Astrocyte (in vitro differentiated cells and primary cell): ENCODE measurements around the gene TPRG1. TPM values are rescaled to one million over a fixed set of nuclear protein-coding genes. Genes with fewer than 3 reads are reported as not detected.

ENCODE experiments used
- DNase-seq: peaks from one replicate; pipeline ENCODE4 v3.0.0-alpha.2; 2010; ENCODE audit warnings: low read depth
- FAIRE-seq: peaks from 2 replicates; lab custom pipeline; 2011; peaks lifted over from hg19 to GRCh38; lab: Jason Lieb, UNC
- H2AFZ ChIP-seq: 2 replicates; pipeline ENCODE4 v1.6.0; 2012; ENCODE audit warnings: low read depth, low read length, inconsistent platforms
- H3K27ac ChIP-seq: 2 replicates; pipeline ENCODE4 v1.5.1; 2011; ENCODE audit warnings: low read depth, low read length, inconsistent platforms
- H3K27me3 ChIP-seq: 2 replicates; pipeline ENCODE4 v1.6.0; 2011; ENCODE audit warnings: low read length, inconsistent platforms; ENCODE audit not compliant: insufficient read depth
- H3K36me3 ChIP-seq: 2 replicates; pipeline ENCODE4 v1.5.1; 2011; ENCODE audit warnings: low read length, inconsistent platforms; ENCODE audit not compliant: insufficient read depth
- H3K4me1 ChIP-seq: 2 replicates; pipeline ENCODE4 v1.5.1; 2011; ENCODE audit warnings: low read length, inconsistent platforms; ENCODE audit not compliant: insufficient read depth
- H3K4me2 ChIP-seq: 2 replicates; pipeline ENCODE4 v1.6.0; 2012; ENCODE audit warnings: low read length, inconsistent platforms
- H3K4me3 ChIP-seq: 2 replicates; pipeline ENCODE4 v1.5.1; 2011; ENCODE audit warnings: low read depth, mild to moderate bottlenecking, low read length, inconsistent platforms; ENCODE audit not compliant: insufficient read depth
- H3K79me2 ChIP-seq: 2 replicates; pipeline ENCODE4 v1.6.0; 2012; ENCODE audit warnings: mild to moderate bottlenecking, low read length, inconsistent platforms; ENCODE audit not compliant: insufficient read depth
- H3K9ac ChIP-seq: 2 replicates; pipeline ENCODE4 v1.6.0; 2012; ENCODE audit warnings: mild to moderate bottlenecking, low read length, inconsistent platforms
- H3K9me3 ChIP-seq: 2 replicates; pipeline ENCODE4 v1.5.1; 2012; ENCODE audit warnings: low read depth, mild to moderate bottlenecking, low read length, inconsistent platforms; ENCODE audit not compliant: insufficient read depth
- H4K20me1 ChIP-seq: 2 replicates; pipeline ENCODE4 v1.6.0; 2012; ENCODE audit warnings: low read length, inconsistent platforms; ENCODE audit not compliant: insufficient read depth
- H3K27ac Mint-ChIP-seq: one replicate; pipeline ENCODE4 v1.8.0; 2021; ENCODE audit warnings: mild to moderate bottlenecking, mixed read lengths; ENCODE audit not compliant: unreplicated experiment
- H3K27me3 Mint-ChIP-seq: one replicate; pipeline ENCODE4 v1.8.0; 2021; ENCODE audit warnings: low read depth, mixed read lengths; ENCODE audit not compliant: unreplicated experiment
- H3K36me3 Mint-ChIP-seq: one replicate; pipeline ENCODE4 v1.8.0; 2021; ENCODE audit warnings: low read depth, mixed read lengths; ENCODE audit not compliant: unreplicated experiment
- H3K4me1 Mint-ChIP-seq: one replicate; pipeline ENCODE4 v1.8.0; 2021; ENCODE audit warnings: low read depth, mixed read lengths; ENCODE audit not compliant: unreplicated experiment
- H3K4me3 Mint-ChIP-seq: one replicate; pipeline ENCODE4 v1.8.0; 2021; ENCODE audit warnings: mild to moderate bottlenecking, moderate library complexity, mixed read lengths; ENCODE audit not compliant: unreplicated experiment
- H3K9me3 Mint-ChIP-seq: one replicate; pipeline ENCODE4 v1.8.0; 2021; ENCODE audit warnings: mild to moderate bottlenecking, mixed read lengths; ENCODE audit not compliant: unreplicated experiment
- CTCF ChIP-seq: IDR thresholded peaks from 2 replicates; pipeline ENCODE4 v1.5.1; 2011; ENCODE audit warnings: low read depth, mild to moderate bottlenecking, inconsistent platforms, low read length, moderate library complexity; ENCODE audit not compliant: insufficient read depth
- EZH2 ChIP-seq: IDR thresholded peaks from 2 replicates; pipeline ENCODE4 v1.6.1; 2012; ENCODE audit warnings: mild to moderate bottlenecking, low read length, inconsistent platforms; ENCODE audit not compliant: insufficient read depth
- total RNA-seq: library from RNA; stranded (reverse); gene quantifications from 2 replicates; pipeline ENCODE4 v1.2.1, GENCODE V29; 2021

TPRG1 gene
- total RNA-seq, 1 donor from 2014 or later: 1.1 TPM

- Histone ChIP-seq H3K4me2 (no peak overlapping the region), H3K9ac (no peak overlapping the region), H4K20me1 (no peaks in the 10 kb centered on the region), H3K79me2 (no peaks in the 10 kb centered on the region), H3K27me3 (peaks cover 2% of the 10 kb centered on the region), H2AFZ (no peak overlapping the region), H3K9me3 (no peaks in the 10 kb centered on the region), H3K36me3 (no peaks in the 10 kb centered on the region), H3K4me1 (no peaks in the 10 kb centered on the region), H3K4me3 (no peak overlapping the region), H3K27ac (no peak overlapping the region)
- Mint-ChIP-seq H3K36me3 (no peaks in the 10 kb centered on the region), H3K27ac (no peak overlapping the region), H3K27me3 (peaks cover 4% of the 10 kb centered on the region), H3K4me1 (peaks cover 26% of the 10 kb centered on the region), H3K4me3 (no peak overlapping the region), H3K9me3 (no peaks in the 10 kb centered on the region)
- FAIRE-seq (no peak), DNase-seq (no peak)
- no peak for TF ChIP-seq CTCF
- TF ChIP-seq EZH2: no peak
Observed at GRCh38 chr3:189308608-189309007, 136.8 kb downstream of the TPRG1 start.

- Histone ChIP-seq H3K79me2 (no peaks in the 10 kb centered on the region), H3K9ac (no peak overlapping the region), H2AFZ (no peak overlapping the region), H3K4me3 (no peak overlapping the region), H3K27ac (no peak overlapping the region), H3K9me3 (no peaks in the 10 kb centered on the region), H3K4me2 (no peak overlapping the region), H3K27me3 (peaks cover 2% of the 10 kb centered on the region), H3K36me3 (no peaks in the 10 kb centered on the region), H3K4me1 (no peaks in the 10 kb centered on the region), H4K20me1 (no peaks in the 10 kb centered on the region)
- no peak for TF ChIP-seq CTCF
- FAIRE-seq (no peak), DNase-seq (no peak)
- Mint-ChIP-seq H3K4me3 (no peak overlapping the region), H3K27ac (no peak overlapping the region), H3K27me3 (peaks cover 4% of the 10 kb centered on the region), H3K4me1 (peaks cover 21% of the 10 kb centered on the region), H3K9me3 (no peaks in the 10 kb centered on the region), H3K36me3 (no peaks in the 10 kb centered on the region)
Observed at GRCh38 chr3:189309400-189309975, 137.7 kb downstream of the TPRG1 start.

- Mint-ChIP-seq H3K27me3 (peaks cover 4% of the 10 kb centered on the region), H3K4me3 (no peak overlapping the region), H3K36me3 (no peaks in the 10 kb centered on the region), H3K9me3 (no peaks in the 10 kb centered on the region), H3K27ac (no peak overlapping the region), H3K4me1 (peaks cover 13% of the 10 kb centered on the region)
- no peak for DNase-seq
- no peak overlapping the region for H3K27ac ChIP-seq
- no peak overlapping the region for H3K4me2 ChIP-seq
- TF ChIP-seq CTCF: no peak
- TF ChIP-seq EZH2: no peak
- H3K36me3 ChIP-seq: no peaks in the 10 kb centered on the region
- no peak for FAIRE-seq
- H2AFZ ChIP-seq: no peak overlapping the region
- H3K9me3 ChIP-seq: no peaks in the 10 kb centered on the region
- H3K79me2 ChIP-seq: no peaks in the 10 kb centered on the region
- no peak overlapping the region for H3K4me3 ChIP-seq
- H3K4me1 ChIP-seq: no peaks in the 10 kb centered on the region
- H3K9ac ChIP-seq: no peak overlapping the region
- H3K27me3 ChIP-seq: peaks cover 9% of the 10 kb centered on the region
- no peaks in the 10 kb centered on the region for H4K20me1 ChIP-seq
Observed at GRCh38 chr3:189311521-189311920, 139.8 kb downstream of the TPRG1 start.
